ENCODE measurements around the gene LGALS3. TPM values are rescaled to one million over a fixed set of nuclear protein-coding genes. Genes with fewer than 3 reads are reported as not detected.

LGALS3 gene
- total and polyA plus RNA-seq, 3 donors from 2014 or later = 169 to 274 (median 224) TPM

GRCh38 chr14:55122440-55122986 is 6.5 kb upstream of the LGALS3 start:
- no peaks in the 10 kb centered on the region for H3K9me3 ChIP-seq
- no peak overlapping the region for H3K4me3 ChIP-seq
- H3K27me3 ChIP-seq = no peaks in the 10 kb centered on the region
- TF ChIP-seq POLR2A (IDR thresholded peaks at IDR 0.05) (no peak), CTCF (IDR thresholded peaks at IDR 0.05) (no peak)
- no peaks in the 10 kb centered on the region for H3K36me3 ChIP-seq (ENCODE audit: low read depth, missing control alignments)
- peak; percentile 90 for DNase-seq
- WGBS, 2 donors = 45 to 50% methylated on average over 8 of the region's 8 CpGs
- peak overlapping the region in 1 of 2 donors; percentile 15 for H3K27ac ChIP-seq
- intact Hi-C loops (cut with DNase I; ENCODE audit: low total_unique reads) = no loop called here
- peaks cover 55% of the 10 kb centered on the region for H3K4me1 ChIP-seq

GRCh38 chr14:55123101-55123500 is 6.0 kb upstream of the LGALS3 start:
- Histone ChIP-seq H3K4me1 (peaks cover 50% of the 10 kb centered on the region), H3K27me3 (no peaks in the 10 kb centered on the region), H3K9me3 (no peaks in the 10 kb centered on the region), H3K4me3 (no peak overlapping the region), H3K27ac (peak overlapping the region in 1 of 2 donors; percentile 1), H3K36me3 (ENCODE audit: low read depth, missing control alignments) (no peaks in the 10 kb centered on the region)
- intact Hi-C loops (cut with DNase I; ENCODE audit: low total_unique reads) = no loop called here
- WGBS, 2 donors = 75 to 78% methylated on average over 7 to 8 of the region's 8 CpGs
- peak; percentile 28 for DNase-seq
- no peak for TF ChIP-seq CTCF (IDR thresholded peaks at IDR 0.05)
- TF ChIP-seq POLR2A (IDR thresholded peaks at IDR 0.05) = no peak

- peak; percentile 13 for DNase-seq
- peaks cover 43% of the 10 kb centered on the region for H3K4me1 ChIP-seq
- intact Hi-C loops (cut with DNase I; ENCODE audit: low total_unique reads) = no loop called here
- H3K36me3 ChIP-seq (ENCODE audit: low read depth, missing control alignments) = no peaks in the 10 kb centered on the region
- no peaks in the 10 kb centered on the region for H3K9me3 ChIP-seq
- TF ChIP-seq POLR2A (IDR thresholded peaks at IDR 0.05) (no peak), CTCF (IDR thresholded peaks at IDR 0.05) (no peak)
- no peak overlapping the region for H3K4me3 ChIP-seq
- peak overlapping the region in 1 of 2 donors; percentile 1 for H3K27ac ChIP-seq
- H3K27me3 ChIP-seq = no peaks in the 10 kb centered on the region
- WGBS, 2 donors = 71% methylated on average over 9 of the region's 9 CpGs
Measured at GRCh38 chr14:55123852-55124639, 5.0 kb upstream of the LGALS3 start.

DNA sequence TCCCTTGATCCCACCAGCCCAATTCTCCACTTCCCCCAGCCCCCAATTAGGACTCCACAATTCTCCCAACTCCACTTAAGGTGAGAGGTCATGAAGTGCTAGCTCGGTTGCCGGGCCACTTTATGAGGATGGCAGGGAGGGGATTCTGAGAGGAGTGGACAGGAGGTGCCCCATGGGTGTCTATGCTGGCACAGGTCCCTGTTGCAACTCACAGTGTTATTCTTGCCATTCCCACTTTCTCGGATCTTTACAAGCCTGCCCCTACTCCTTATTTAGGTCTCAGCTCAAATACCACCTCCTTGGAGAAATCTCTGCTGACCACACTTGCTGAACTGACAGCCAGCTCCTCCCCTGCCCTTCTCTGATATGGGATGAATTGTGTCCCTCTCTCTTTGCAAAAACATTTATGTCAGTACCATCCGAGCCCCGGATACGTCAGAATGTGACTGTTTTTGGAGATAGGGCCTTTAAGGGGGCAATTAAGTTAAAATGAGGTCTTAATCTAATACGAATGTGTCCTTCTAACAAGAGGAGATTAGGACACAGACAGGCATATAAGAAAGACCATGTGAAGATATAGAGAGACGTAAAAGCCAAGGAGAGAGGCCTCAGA is 4.2 kb upstream of the LGALS3 start:
- WGBS, 2 donors = 76 to 79% methylated on average over 8 of the region's 8 CpGs
- peaks cover 36% of the 10 kb centered on the region for H3K4me1 ChIP-seq
- no peaks in the 10 kb centered on the region for H3K9me3 ChIP-seq
- TF ChIP-seq CTCF (IDR thresholded peaks at IDR 0.05) = no peak
- TF ChIP-seq POLR2A (IDR thresholded peaks at IDR 0.05) = no peak
- H3K27ac ChIP-seq = no peak overlapping the region
- no peak for DNase-seq
- no peak overlapping the region for H3K4me3 ChIP-seq
- intact Hi-C loops (cut with DNase I; ENCODE audit: low total_unique reads) = no loop called here
- no peaks in the 10 kb centered on the region for H3K27me3 ChIP-seq
- no peaks in the 10 kb centered on the region for H3K36me3 ChIP-seq (ENCODE audit: low read depth, missing control alignments)
